Mesothelial cell of epicardium (in vitro differentiated cells): Measurements from ENCODE around the gene FLNB. TPM values are rescaled to one million over a fixed set of nuclear protein-coding genes. Genes with fewer than 3 reads are reported as not detected.

Experiments
- DNase-seq, 2 experiments: peaks; one replicate each; pipeline ENCODE4 v3.0.0; 2021; ENCODE audit warnings: low spot score in 2 of 2; ENCODE audit not compliant: unreplicated experiment in 2 of 2
- H3K27ac Mint-ChIP-seq: 2 replicates; pipeline ENCODE4 v1.8.0; 2021; ENCODE audit warnings: mixed read lengths
- H3K27me3 Mint-ChIP-seq: 2 replicates; pipeline ENCODE4 v1.8.0; 2021; ENCODE audit warnings: low read depth, mixed read lengths
- H3K36me3 Mint-ChIP-seq: 2 replicates; pipeline ENCODE4 v1.8.0; 2021; ENCODE audit warnings: mixed read lengths
- H3K4me1 Mint-ChIP-seq: 2 replicates; pipeline ENCODE4 v1.8.0; 2021; ENCODE audit warnings: mixed read lengths
- H3K4me3 Mint-ChIP-seq: 2 replicates; pipeline ENCODE4 v1.8.0; 2021; ENCODE audit warnings: mild to moderate bottlenecking, moderate library complexity, mixed read lengths
- H3K9me3 Mint-ChIP-seq: 2 replicates; pipeline ENCODE4 v1.8.0; 2021; ENCODE audit warnings: mixed read lengths
- CTCF ChIP-seq: fragments of 200-600 bp; sonication (generic); IDR thresholded peaks from one replicate; pipeline ENCODE4 v1.5.0; 2021; ENCODE audit warnings: antibody characterized with exemption; ENCODE audit not compliant: unreplicated experiment
- total RNA-seq: library from RNA; stranded (reverse); gene quantifications from 3 replicates; pipeline ENCODE4 v1.2.1, GENCODE V29; 2021

FLNB gene
- total RNA-seq: 173 to 190 TPM (median 177 TPM) in 3 replicates

GRCh38 chr3:58008141-58009025, at the start of gene FLNB:
FLNB (plus strand) TSS chr3:58008422; CDS start chr3:58008565, 143 bp downstream.
- H3K27ac Mint-ChIP-seq: peak within 1 kb of the TSS; percentile 79
- TF ChIP-seq CTCF: peak; percentile 62
- DNase-seq: peak; percentile 77 to 89
- H3K4me3 Mint-ChIP-seq: peak within 1 kb of the TSS; percentile 92
- H3K27me3 Mint-ChIP-seq: no peaks in the 10 kb centered on the region
- H3K9me3 Mint-ChIP-seq: no peaks in the 10 kb centered on the region
- H3K4me1 Mint-ChIP-seq: peaks cover 36% of the 10 kb centered on the region
- no peaks in the 10 kb centered on the region for H3K36me3 Mint-ChIP-seq

- Mint-ChIP-seq H3K27me3 (no peaks in the 10 kb centered on the region), H3K27ac (peak overlapping the region; percentile 88), H3K4me1 (peaks cover 17% of the 10 kb centered on the region), H3K36me3 (no peaks in the 10 kb centered on the region), H3K4me3 (no peak overlapping the region), H3K9me3 (no peaks in the 10 kb centered on the region)
- DNase-seq: no peak
- no peak for TF ChIP-seq CTCF
Observed at GRCh38 chr3:57958642-57959422, 49.4 kb upstream of the FLNB start.

- Mint-ChIP-seq H3K4me3 (no peak overlapping the region), H3K27me3 (no peaks in the 10 kb centered on the region), H3K36me3 (no peaks in the 10 kb centered on the region), H3K27ac (peak overlapping the region; percentile 88), H3K9me3 (no peaks in the 10 kb centered on the region), H3K4me1 (peaks cover 17% of the 10 kb centered on the region)
- no peak for TF ChIP-seq CTCF
- no peak for DNase-seq
Observed at GRCh38 chr3:57959423-57960173, 48.6 kb upstream of the FLNB start.

- no peak for TF ChIP-seq CTCF
Observed at GRCh38 chr3:57960174-57960505, 48.1 kb upstream of the FLNB start.

GRCh38 chr3:57961177-57961827, 46.9 kb upstream of the FLNB start:
- peaks cover 17% of the 10 kb centered on the region for H3K4me1 Mint-ChIP-seq
- no peak for TF ChIP-seq CTCF
- H3K27ac Mint-ChIP-seq: no peak overlapping the region
- no peaks in the 10 kb centered on the region for H3K27me3 Mint-ChIP-seq
- no peaks in the 10 kb centered on the region for H3K36me3 Mint-ChIP-seq
- H3K4me3 Mint-ChIP-seq: no peak overlapping the region
- no peak for DNase-seq
- H3K9me3 Mint-ChIP-seq: no peaks in the 10 kb centered on the region

More at GRCh38 chr3:57960174-57960505, 48.1 kb upstream of the FLNB start:
- no peaks in the 10 kb centered on the region for H3K9me3 Mint-ChIP-seq
- H3K27me3 Mint-ChIP-seq: no peaks in the 10 kb centered on the region
- peak overlapping the region; percentile 88 for H3K27ac Mint-ChIP-seq
- no peaks in the 10 kb centered on the region for H3K36me3 Mint-ChIP-seq
- H3K4me1 Mint-ChIP-seq: peaks cover 17% of the 10 kb centered on the region
- no peak for DNase-seq
- H3K4me3 Mint-ChIP-seq: no peak overlapping the region
